Measurements from ENCODE around the gene SMCHD1.
A peak's percentile ranks its signal among the peaks of the same experiment; 100 is the strongest.
"Not testable (repeated sequence)": the region's sequence is repeated elsewhere in the genome, so short reads cannot be mapped to it uniquely, and the experiment has no call there.

Gene SMCHD1

GRCh38 chr18:2822213-2822921, 166.8 kb downstream of the SMCHD1 start:
- DNase-seq = no peak

GRCh38 chr18:2823202-2823601, 167.7 kb downstream of the SMCHD1 start:
- no peak for DNase-seq

DNA sequence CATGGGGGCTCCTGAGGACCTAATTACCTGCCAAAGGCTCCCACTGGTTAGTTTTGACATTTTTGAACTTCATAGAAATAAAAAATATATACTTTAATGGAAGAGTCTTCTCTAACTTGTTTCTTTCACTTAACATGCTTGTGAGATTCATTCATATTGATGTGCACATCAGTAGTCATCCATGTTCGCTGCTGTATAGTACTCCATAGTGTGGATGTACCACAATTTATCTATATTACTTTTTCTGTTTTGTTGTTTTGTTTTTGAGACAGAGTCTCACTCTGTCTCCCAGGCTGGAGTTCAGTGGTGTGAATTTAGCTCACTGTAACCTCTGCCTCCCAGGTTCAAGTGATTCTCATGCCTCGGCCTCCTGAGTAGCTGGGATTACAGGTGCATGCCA, 168.4 kb downstream of the SMCHD1 start:
- DNase-seq = no peak

GRCh38 chr18:2824865-2825264, 169.3 kb downstream of the SMCHD1 start:
- no peak for DNase-seq

- DNase-seq = no peak
Observed at GRCh38 chr18:2825613-2826175, 170.2 kb downstream of the SMCHD1 start.

- no peak for DNase-seq
Observed at GRCh38 chr18:2826581-2826980, 171.1 kb downstream of the SMCHD1 start.

DNA sequence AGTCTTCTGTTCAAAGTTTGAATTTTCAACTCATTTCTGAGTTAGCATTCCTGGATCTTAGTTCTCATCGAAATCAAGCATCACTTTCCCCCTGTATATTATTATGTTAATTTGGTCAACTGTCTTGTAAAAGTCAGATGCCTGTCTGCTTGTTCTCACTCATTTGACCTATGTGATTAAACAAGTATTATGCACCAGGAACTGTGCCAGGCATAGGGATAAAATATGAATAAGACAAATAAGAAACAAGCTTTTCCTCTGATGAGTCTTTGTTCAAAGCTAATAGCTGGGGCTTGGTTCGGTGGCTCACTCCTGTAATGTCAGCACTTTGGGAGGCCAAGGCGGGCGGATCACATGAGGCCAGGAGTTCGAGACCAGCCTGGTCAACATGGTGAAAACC, 171.5 kb downstream of the SMCHD1 start:
- DNase-seq = no peak

DNA sequence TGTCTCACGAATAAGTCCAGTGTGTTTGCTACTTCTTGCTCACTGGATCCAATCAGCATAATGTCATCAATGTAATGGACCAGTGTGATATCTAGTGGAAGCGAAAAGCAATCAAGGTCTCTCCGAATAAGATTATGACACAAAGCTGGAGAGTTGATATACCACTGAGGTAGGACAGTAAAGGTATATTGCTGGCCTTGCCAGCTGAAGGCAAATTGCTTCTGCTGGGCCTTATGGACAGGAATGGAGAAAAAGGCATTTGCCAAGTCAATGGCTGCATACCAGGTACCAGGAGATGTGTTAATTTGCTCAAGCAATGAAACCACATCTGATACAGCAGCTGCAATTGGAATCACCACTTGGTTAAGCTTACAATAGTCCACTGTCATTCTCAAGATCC, 180.6 kb downstream of the SMCHD1 start:
- not testable (repeated sequence) for DNase-seq

GRCh38 chr18:2837290-2837689, 181.8 kb downstream of the SMCHD1 start:
- DNase-seq = not testable (repeated sequence)

GRCh38 chr18:2839202-2839601, 183.7 kb downstream of the SMCHD1 start:
- no peak for DNase-seq

DNA sequence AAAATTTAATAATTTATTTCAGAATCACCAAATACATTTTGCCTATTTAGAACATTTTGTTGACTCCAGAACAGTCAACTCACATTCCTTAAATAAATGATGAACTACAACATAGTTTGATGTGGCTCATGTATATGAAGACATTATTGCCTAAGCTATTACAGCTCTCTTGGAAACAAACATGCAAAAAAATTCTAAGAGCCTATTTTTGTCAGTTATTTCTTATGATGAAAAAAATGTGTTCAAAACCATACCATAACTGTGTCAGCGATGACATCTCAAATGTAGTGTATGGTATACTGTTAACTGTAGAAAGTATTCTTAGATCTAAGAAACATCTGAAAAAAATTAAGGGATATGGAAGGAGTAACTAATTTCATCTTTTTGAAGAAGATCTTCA, 185.0 kb downstream of the SMCHD1 start:
- DNase-seq = peak; percentile 11

- no peak for DNase-seq
Observed at GRCh38 chr18:2843146-2843545, 187.6 kb downstream of the SMCHD1 start.

GRCh38 chr18:2845172-2845571, 189.6 kb downstream of the SMCHD1 start:
- no peak for DNase-seq

DNA sequence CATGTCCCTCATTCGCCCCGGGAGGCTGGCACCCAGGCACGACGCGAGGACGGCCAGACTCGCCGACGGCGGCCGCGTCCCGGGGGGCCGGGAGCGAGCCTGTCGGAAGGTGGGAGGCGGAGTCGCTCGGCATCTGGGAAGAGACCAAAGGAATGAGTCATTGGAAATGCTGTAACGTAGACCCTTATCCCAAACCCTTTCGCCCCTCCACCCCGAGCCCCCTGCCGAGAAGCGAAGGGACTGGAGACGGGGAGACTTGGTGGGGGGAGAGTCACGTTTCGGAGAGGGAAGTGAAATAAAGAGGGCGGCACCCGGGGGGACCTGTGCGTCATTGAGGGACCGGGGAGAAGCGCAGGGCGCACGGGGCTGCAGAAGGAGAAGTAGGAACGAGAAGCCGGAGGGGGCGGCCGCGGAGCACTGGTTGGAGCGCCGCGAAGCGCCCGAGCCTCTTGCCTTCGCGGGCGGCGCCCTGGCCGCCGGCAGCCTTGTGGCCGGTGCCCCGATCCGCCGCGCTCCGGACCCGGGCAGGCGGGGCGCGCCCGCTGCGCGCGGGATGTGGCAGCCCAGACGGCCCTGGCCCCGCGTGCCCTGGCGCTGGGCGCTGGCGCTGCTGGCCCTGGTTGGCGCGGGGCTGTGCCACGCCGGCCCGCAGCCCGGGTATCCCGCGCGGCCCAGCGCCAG, 191.2 kb downstream of the SMCHD1 start, which contains the start of gene EMILIN2:
Gene EMILIN2 (plus strand): TSS at position 371 of the 681 bp plus-strand sequence. CDS start 183 bp downstream, at position 554.
- DNase-seq = peak; percentile 82

GRCh38 chr18:2847317-2848246, 192.1 kb downstream of the SMCHD1 start:
- DNase-seq = peak; percentile 79

DNA sequence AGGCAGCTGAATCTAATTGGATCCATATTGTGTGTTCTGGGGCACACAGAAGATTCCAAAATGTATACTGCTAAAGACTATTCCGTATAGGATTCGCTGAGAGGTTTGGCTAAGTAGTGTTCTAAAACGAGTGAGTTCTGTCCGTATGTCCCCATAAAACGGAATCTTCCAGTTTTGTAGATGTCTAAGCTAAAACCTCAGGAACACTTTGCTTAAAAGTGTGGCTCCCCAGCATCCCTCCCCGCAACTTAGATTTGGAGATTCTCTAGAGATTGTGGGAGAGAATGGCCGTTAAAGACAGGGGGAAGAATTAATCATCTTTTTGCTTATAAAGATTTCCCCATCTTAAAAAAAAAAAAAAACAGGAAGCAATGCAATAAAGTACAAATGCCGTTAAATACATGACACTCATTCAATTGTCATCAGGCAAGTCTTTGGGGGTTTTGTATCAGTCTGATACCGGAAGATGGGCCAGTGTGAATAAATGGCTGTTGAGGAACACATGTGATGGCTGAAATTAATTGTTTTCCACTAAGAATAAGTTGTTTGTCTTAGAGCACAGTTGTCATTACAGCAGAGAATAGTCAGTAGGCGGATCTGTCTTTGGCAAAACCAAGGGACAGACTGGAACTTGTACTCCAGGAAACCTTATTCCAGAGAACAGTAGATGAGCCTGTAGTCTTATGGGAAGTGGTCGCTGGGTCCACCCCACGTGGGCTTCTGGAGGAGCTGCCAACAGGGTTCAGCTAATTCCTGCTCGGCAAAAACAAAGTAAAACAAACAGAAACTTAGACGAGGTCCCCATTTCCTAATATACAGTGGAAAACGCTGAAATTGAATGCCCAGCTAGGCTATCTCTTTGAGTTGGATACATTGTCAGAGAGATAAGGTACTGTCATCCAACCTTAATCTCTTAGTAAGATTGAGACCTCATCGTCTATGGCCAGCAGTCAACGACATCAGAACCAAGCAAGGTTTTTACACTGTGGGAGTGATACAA, 193.0 kb downstream of the SMCHD1 start:
- DNase-seq = no peak

- DNase-seq = no peak
Observed at GRCh38 chr18:2850816-2851215, 195.3 kb downstream of the SMCHD1 start.

DNA sequence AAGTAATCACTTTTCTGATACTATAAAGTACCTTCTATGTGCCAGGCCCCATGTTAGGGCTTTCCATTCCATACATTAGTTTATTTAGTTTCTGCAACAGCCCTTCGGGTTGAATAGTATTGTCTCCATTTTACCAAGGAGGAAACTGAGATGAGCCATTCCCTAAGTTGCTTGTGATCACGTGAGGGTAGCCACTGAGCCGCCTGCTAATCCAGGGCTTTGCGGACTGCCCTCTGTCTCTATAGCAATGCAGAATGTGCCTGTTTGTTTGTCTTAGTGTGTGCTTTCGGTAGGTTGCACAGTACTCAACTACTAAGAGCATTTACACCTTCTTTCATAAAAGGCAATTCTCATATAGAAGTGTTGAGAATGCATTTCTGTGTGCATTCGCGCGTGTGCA, 196.2 kb downstream of the SMCHD1 start:
- DNase-seq = peak; percentile 36

DNA sequence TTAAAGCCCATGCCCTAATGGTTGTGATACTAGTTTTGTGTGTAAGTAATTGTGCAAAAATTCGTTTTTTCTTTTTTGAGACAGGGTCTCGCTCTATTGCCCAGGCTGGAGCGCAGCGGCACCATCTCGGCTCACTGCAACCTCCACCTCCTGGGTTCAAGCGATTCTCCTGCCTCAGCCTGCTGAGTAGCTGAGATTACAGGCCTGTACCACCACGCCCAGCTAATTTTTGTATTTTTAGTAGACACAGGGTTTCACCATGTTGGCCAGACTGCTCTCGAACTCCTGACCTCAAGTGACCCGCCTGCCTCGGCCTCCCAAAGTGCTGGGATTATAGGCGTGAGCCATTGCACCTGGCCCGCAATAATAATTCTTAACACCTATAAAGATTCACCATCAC, 196.9 kb downstream of the SMCHD1 start:
- not testable (repeated sequence) for DNase-seq

DNA sequence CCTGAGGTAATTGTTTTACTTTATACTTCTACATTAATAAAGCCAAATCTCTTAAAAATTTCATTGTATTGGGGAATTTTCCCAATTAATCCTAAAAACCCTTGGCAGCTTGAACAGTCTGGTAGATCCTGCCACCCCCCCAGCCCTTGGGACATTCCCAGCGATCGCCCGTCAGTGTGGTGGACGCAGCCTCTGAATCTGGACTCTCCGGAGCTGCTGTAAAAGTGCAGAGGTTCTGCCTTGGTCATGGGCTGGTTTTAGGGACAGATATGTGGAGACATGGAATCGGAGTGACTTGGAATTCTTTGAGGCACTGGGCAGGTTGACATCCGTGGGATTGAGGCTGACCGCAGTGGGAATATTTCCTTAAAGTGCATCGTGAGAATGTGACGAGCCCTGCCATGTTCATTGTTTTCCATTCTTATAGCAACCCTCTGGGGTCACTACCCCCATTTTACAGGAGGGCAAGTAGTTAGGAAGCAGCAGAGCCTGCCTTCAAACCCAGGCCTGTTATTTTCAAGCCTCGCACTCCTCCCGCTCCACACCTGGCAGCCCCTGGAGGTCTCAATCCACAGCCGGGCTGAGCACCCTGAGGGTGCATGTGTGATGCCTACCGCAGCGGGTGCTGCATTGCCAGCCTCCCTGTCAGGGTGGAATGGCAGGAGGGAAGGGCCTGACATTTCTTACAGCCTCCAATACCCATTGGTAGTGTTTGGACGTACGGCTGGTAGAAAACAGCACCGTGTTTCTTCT, 197.8 kb downstream of the SMCHD1 start:
- DNase-seq = no peak

Data from eye (tissue), 1 donor.